H1 (cell line): ENCODE data around the gene BHLHE23. TPM values are rescaled to one million over a fixed set of nuclear protein-coding genes. Genes with fewer than 3 reads are reported as not detected.

ENCODE experiments used
- CTCF ChIA-PET: fragments of 300-600 bp; sonication (Branson Sonifier 250); formaldehyde crosslinking; loops from one replicate; lab custom pipeline; 2021; ENCODE audit not compliant: partially characterized antibody; lab: Charles Lee
- POLR2A ChIA-PET: fragments of 300-600 bp; sonication (Branson Sonifier 250); formaldehyde crosslinking; loops from one replicate; lab custom pipeline; 2021; ENCODE audit warnings: inconsistent platforms; ENCODE audit not compliant: partially characterized antibody; lab: Charles Lee
- DNase-seq, 2 experiments: peaks; one replicate each; pipeline versions ENCODE4 v3.0.0 to v3.0.0-alpha.2; 2010 to 2022; ENCODE audit warnings: low spot score in 2 of 2, low read depth in 1 of 2, mixed read lengths in 1 of 2
- FAIRE-seq: peaks from 2 replicates; lab custom pipeline; 2011; peaks lifted over from hg19 to GRCh38; lab: Jason Lieb, UNC
- H2AFZ ChIP-seq: 2 replicates; pipeline ENCODE4 v1.8.1; 2012; ENCODE audit warnings: low read length, inconsistent platforms
- H2AK5ac ChIP-seq: 2 replicates; pipeline ENCODE4 v1.6.1; 2013; ENCODE audit warnings: low read depth, low read length
- H2BK120ac ChIP-seq: replicated peaks from 2 replicates; pipeline ENCODE3; 2013; ENCODE audit warnings: low read depth, low read length, inconsistent platforms
- H2BK12ac ChIP-seq: 2 replicates; pipeline ENCODE4 v1.6.1; 2013; ENCODE audit warnings: low read depth, low read length
- H2BK15ac ChIP-seq: 2 replicates; pipeline ENCODE4 v1.6.1; 2013; ENCODE audit warnings: low read length
- H2BK20ac ChIP-seq: 2 replicates; pipeline ENCODE4 v1.6.1; 2013; ENCODE audit warnings: low read length
- H2BK5ac ChIP-seq: 2 replicates; pipeline ENCODE4 v1.6.1; 2013; ENCODE audit warnings: low read depth, low read length
- H3K14ac ChIP-seq: 2 replicates; pipeline ENCODE4 v1.6.1; 2013; ENCODE audit warnings: inconsistent platforms; ENCODE audit not compliant: insufficient read length
- H3K18ac ChIP-seq: 2 replicates; pipeline ENCODE4 v1.6.1; 2013; ENCODE audit warnings: low read length; ENCODE audit errors: extremely low read depth
- H3K23ac ChIP-seq: 2 replicates; pipeline ENCODE4 v1.6.1; 2013; ENCODE audit warnings: inconsistent platforms; ENCODE audit not compliant: insufficient read length
- H3K23me2 ChIP-seq: 2 replicates; pipeline ENCODE4 v1.6.1; 2013; ENCODE audit warnings: low read depth, low read length
- H3K27ac ChIP-seq: 2 replicates; pipeline ENCODE4 v1.6.1; 2011; ENCODE audit warnings: low read depth, low read length, inconsistent platforms
- H3K27me3 ChIP-seq, 4 experiments: replicated peaks in 1 of 4; 1 replicate in 1 of 4; 2 replicates in 3 of 4; pipeline versions ENCODE4 v1.6.1 to v1.8.1; 2011 to 2013; ENCODE audit warnings: low read length in 3 of 4, mild to moderate bottlenecking in 3 of 4, inconsistent platforms in 2 of 4, mixed read lengths in 2 of 4, moderate library complexity in 1 of 4; ENCODE audit not compliant: control insufficient read depth in 3 of 4, insufficient read depth in 3 of 4; ENCODE audit errors: extremely low read depth in 1 of 4
- H3K36me3 ChIP-seq, 4 experiments: 2 replicates each; pipeline versions ENCODE4 v1.6.1 to v1.8.1; 2011 to 2013; ENCODE audit warnings: mild to moderate bottlenecking in 4 of 4, low read length in 3 of 4, moderate library complexity in 2 of 4, control low read depth in 1 of 4, inconsistent platforms in 1 of 4; ENCODE audit not compliant: insufficient read depth in 4 of 4, control insufficient read depth in 2 of 4
- H3K4ac ChIP-seq: replicated peaks from 2 replicates; pipeline ENCODE3; 2013; ENCODE audit warnings: low read length, low read depth, mixed read lengths, inconsistent platforms; ENCODE audit not compliant: insufficient read length
- H3K4me1 ChIP-seq, 4 experiments: replicated peaks in 1 of 4; 1 replicate in 1 of 4; 2 replicates in 3 of 4; pipeline versions ENCODE4 v1.6.1 to v1.8.1; 2011 to 2013; ENCODE audit warnings: low read length in 3 of 4, inconsistent platforms in 2 of 4, mixed read lengths in 1 of 4; ENCODE audit not compliant: insufficient read depth in 4 of 4, control insufficient read depth in 3 of 4
- H3K4me2 ChIP-seq, 2 experiments: 2 replicates each; pipeline versions ENCODE4 v1.6.1 to v1.8.1; 2011 to 2013; ENCODE audit warnings: low read depth in 2 of 2, low read length in 2 of 2, control low read depth in 1 of 2, inconsistent platforms in 1 of 2, mild to moderate bottlenecking in 1 of 2; ENCODE audit not compliant: insufficient read depth in 1 of 2
- H3K4me3 ChIP-seq, 4 experiments: fragments of 200-600, 300-600 bp in 1 of 4; sonication (generic), shearing (Covaris generic), sonication (Bioruptor Twin) in 1 of 4; 2 replicates each; pipeline versions ENCODE4 v1.5.1 to v1.8.1; 2011 to 2016; ENCODE audit warnings: low read length in 4 of 4, low read depth in 3 of 4, control low read depth in 2 of 4, inconsistent platforms in 2 of 4, mild to moderate bottlenecking in 2 of 4, mixed read lengths in 1 of 4, moderate library complexity in 1 of 4; ENCODE audit not compliant: insufficient read depth in 2 of 4; ENCODE audit errors: extremely low read depth in 1 of 4
- H3K56ac ChIP-seq: replicated peaks from 2 replicates; pipeline ENCODE3; 2013; ENCODE audit warnings: low read depth, mild to moderate bottlenecking, mixed read lengths, low read length, inconsistent platforms; ENCODE audit not compliant: insufficient read length
- H3K79me1 ChIP-seq: 2 replicates; pipeline ENCODE4 v1.6.1; 2013; ENCODE audit warnings: low read depth, low read length, control low read depth
- H3K79me2 ChIP-seq, 2 experiments: 2 replicates each; pipeline versions ENCODE4 v1.6.1 to v1.8.1; 2012 to 2013; ENCODE audit warnings: low read length in 2 of 2, mild to moderate bottlenecking in 2 of 2, inconsistent platforms in 1 of 2; ENCODE audit not compliant: insufficient read depth in 2 of 2, control insufficient read depth in 1 of 2
- H3K9ac ChIP-seq, 4 experiments: replicated peaks in 1 of 4; 1 replicate in 1 of 4; 2 replicates in 3 of 4; pipeline versions ENCODE4 v1.6.1 to v1.8.1; 2011 to 2013; ENCODE audit warnings: low read depth in 3 of 4, low read length in 3 of 4, control low read depth in 2 of 4, mild to moderate bottlenecking in 2 of 4, moderate library complexity in 2 of 4, inconsistent platforms in 1 of 4; ENCODE audit errors: extremely low read depth in 1 of 4
- H3K9me3 ChIP-seq, 2 experiments: 2 replicates each; pipeline versions ENCODE4 v1.6.1 to v1.8.1; 2012 to 2013; ENCODE audit warnings: mild to moderate bottlenecking in 2 of 2, moderate library complexity in 2 of 2, control low read depth in 1 of 2, inconsistent platforms in 1 of 2, low read depth in 1 of 2, low read length in 1 of 2, mixed read lengths in 1 of 2; ENCODE audit not compliant: insufficient read depth in 2 of 2
- H4K20me1 ChIP-seq, 2 experiments: replicated peaks in 1 of 2; 2 replicates each; pipeline versions ENCODE3 to v1.8.1; 2011 to 2013; ENCODE audit warnings: inconsistent platforms in 2 of 2, low read length in 2 of 2, mild to moderate bottlenecking in 1 of 2; ENCODE audit not compliant: insufficient read depth in 2 of 2, control insufficient read depth in 1 of 2
- H4K5ac ChIP-seq: 2 replicates; pipeline ENCODE4 v1.6.1; 2013; ENCODE audit warnings: low read length, low read depth, mixed read lengths, inconsistent platforms; ENCODE audit not compliant: insufficient read length
- H4K8ac ChIP-seq: 2 replicates; pipeline ENCODE4 v1.8.0; 2013; ENCODE audit warnings: mild to moderate bottlenecking, moderate library complexity, low read length, inconsistent platforms; ENCODE audit not compliant: insufficient read depth; ENCODE audit errors: extremely low read depth
- H4K91ac ChIP-seq: replicated peaks from 2 replicates; pipeline ENCODE3; 2013; ENCODE audit warnings: low read length, mixed read lengths, inconsistent platforms; ENCODE audit not compliant: insufficient read length
- BACH1 ChIP-seq: IDR thresholded peaks from 2 replicates; pipeline ENCODE4 v1.6.1; 2012; ENCODE audit warnings: low read length, improper control_type of control experiment
- CEBPB ChIP-seq: IDR thresholded peaks from 2 replicates; pipeline ENCODE4 v1.6.1; 2012; ENCODE audit warnings: low read depth, low read length
- CHD1 ChIP-seq: IDR thresholded peaks from 2 replicates; pipeline ENCODE4 v1.6.1; 2012; ENCODE audit warnings: low read depth, low read length, improper control_type of control experiment
- FOSL1 ChIP-seq: IDR thresholded peaks from 2 replicates; pipeline ENCODE4 v1.6.1; 2011; ENCODE audit warnings: mild to moderate bottlenecking, low read depth, low read length, moderate library complexity; ENCODE audit not compliant: insufficient read depth
- SIN3A ChIP-seq, 2 experiments: IDR thresholded peaks in 1 of 2; conservative IDR thresholded peaks in 1 of 2; 2 replicates each; pipeline ENCODE4 v1.6.1; 2011 to 2012; ENCODE audit warnings: low read length in 2 of 2, improper control_type of control experiment in 1 of 2, low read depth in 1 of 2, mild to moderate bottlenecking in 1 of 2
- SIRT6 ChIP-seq: IDR thresholded peaks from one replicate; pipeline ENCODE4 v1.7.1; 2012; ENCODE audit warnings: low read length, inconsistent platforms
- TAF7 ChIP-seq: optimal IDR thresholded peaks from 2 replicates; pipeline ENCODE3; 2011; ENCODE audit warnings: low read depth, mild to moderate bottlenecking, inconsistent platforms, low read length, moderate library complexity, borderline replicate concordance
- WGBS, 2 experiments: shearing (Covaris generic) in 1 of 2; methylation state at CpG; one replicate each; pipeline versions ENCODE4 v1.1.6 to v1.1.7; 2013 to 2015; ENCODE audit warnings: low lambda C conversion rate in 2 of 2, mixed read lengths in 2 of 2, inconsistent platforms in 1 of 2, low coverage in 1 of 2, missing lambda C conversion rate in 1 of 2; ENCODE audit not compliant: insufficient replicate concordance in 2 of 2, insufficient coverage in 1 of 2, insufficient read length in 1 of 2; ENCODE audit errors: extremely low coverage in 1 of 2, missing lambda C conversion rate in 1 of 2; 5-methylcytosine and 5-hydroxymethylcytosine counted together
- polyA plus RNA-seq, 7 experiments: library from polyadenylated mRNA; depleted of rRNA in 3 of 7; stranded (reverse) in 5 of 7; unstranded in 2 of 7; fragments of >200 nt in 5 of 7; fragments of 200-250 nt in 2 of 7; gene quantifications; 1 replicate in 5 of 7; 2 replicates in 1 of 7; 4 replicates in 1 of 7; pipeline versions ENCODE4 v1.2.1 to v1.2.3, GENCODE V29; 2011 to 2013; ENCODE audit warnings: missing spikeins in 2 of 7, mixed read lengths in 2 of 7
- total RNA-seq: library from RNA; stranded (reverse); fragmentation: NEBNext Ultra II Directional; extraction: Animal tissue kit (Norgen Biotek cat#: 25700); gene quantifications from 2 replicates; pipeline ENCODE4 v1.2.1, GENCODE V29; 2021
- TF ChIP-seq, protein P1 (sequence below): IDR thresholded peaks from 2 replicates; pipeline ENCODE4 v1.6.1; 2012; ENCODE audit warnings: inconsistent platforms

BHLHE23 gene
- total and polyA plus RNA-seq, 2 of the 8 experiments (the other 6 are each of a cell fraction or from before 2014, with no cell fraction given) = 0.47 TPM; not detected in 1

DNA sequence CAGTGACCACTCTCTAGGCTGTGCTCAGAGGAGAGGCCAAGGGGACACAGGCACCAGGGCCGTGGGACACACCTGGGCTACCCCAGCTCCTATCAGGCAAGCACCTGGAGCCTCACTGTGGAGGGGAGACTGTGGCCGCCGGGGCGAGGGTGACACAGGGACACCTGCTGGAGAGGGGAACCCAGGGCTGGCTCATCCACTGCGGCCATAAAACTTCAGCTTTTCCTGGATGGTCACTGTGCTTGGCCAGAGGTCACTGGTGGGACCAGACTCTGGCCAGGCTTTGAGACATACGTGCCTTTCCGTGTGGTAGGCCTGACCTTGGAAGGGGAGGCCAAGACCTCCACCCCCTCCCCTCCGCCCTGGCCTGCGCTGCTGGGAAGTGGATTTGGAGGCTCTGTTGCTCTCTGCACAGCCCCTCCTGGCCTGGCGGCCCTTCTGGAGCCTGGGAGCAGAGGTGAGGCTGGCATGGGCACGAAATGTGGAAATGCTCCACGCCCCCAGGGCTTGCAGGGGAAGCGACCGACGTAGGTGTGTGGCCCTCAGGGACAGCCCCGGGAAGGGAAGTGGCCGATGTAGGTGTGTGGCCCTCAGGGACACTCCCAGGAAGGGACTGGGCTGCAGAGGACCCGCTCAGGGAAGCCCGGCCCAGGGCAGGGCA lies 42.9 kb upstream of the BHLHE23 start:
- peaks cover 6 to 19% of the 10 kb centered on the region in 2 experiments; a peak in 1 of 4 replicates for H3K9me3 ChIP-seq
- no peak overlapping the region for H4K8ac ChIP-seq
- FAIRE-seq = no peak
- no peaks in the 10 kb centered on the region for H4K20me1 ChIP-seq
- no peaks in the 10 kb centered on the region for H3K36me3 ChIP-seq
- no peaks in the 10 kb centered on the region for H3K23me2 ChIP-seq
- no peak overlapping the region for H2BK12ac ChIP-seq
- H3K27me3 ChIP-seq = no peaks in the 10 kb centered on the region
- no peak overlapping the region for H3K4me3 ChIP-seq
- H3K9ac ChIP-seq = no peak overlapping the region
- H3K4me2 ChIP-seq = no peak overlapping the region
- no peak overlapping the region for H3K23ac ChIP-seq
- no peak overlapping the region for H3K27ac ChIP-seq
- no peak overlapping the region for H2BK120ac ChIP-seq
- H3K79me1 ChIP-seq = no peaks in the 10 kb centered on the region
- no peak overlapping the region for H4K5ac ChIP-seq
- no peak overlapping the region for H3K56ac ChIP-seq
- no peak overlapping the region for H3K14ac ChIP-seq
- 93% methylated on average over 15 of the region's 19 CpGs; no CpG with 5 or more reads in 1 of the 2 experiments for WGBS, 2 experiments
- H2AK5ac ChIP-seq = no peak overlapping the region
- H2BK15ac ChIP-seq = no peak overlapping the region
- no peak overlapping the region for H3K18ac ChIP-seq
- ChIA-PET CTCF (no interaction called here), POLR2A (no interaction called here)
- H2BK5ac ChIP-seq = no peak overlapping the region
- no peak overlapping the region for H2BK20ac ChIP-seq
- H4K91ac ChIP-seq = no peak overlapping the region
- no peaks in the 10 kb centered on the region for H3K79me2 ChIP-seq
- DNase-seq = no peak
- H3K4me1 ChIP-seq = no peaks in the 10 kb centered on the region
- H3K4ac ChIP-seq = no peak overlapping the region
- TF ChIP-seq CHD1 (no peak), SIRT6 (no peak), CEBPB (no peak), BACH1 (no peak), FOSL1 (no peak), SIN3A (conservative IDR thresholded peaks at IDR 0.05 in 1 of 2, IDR thresholded peaks at IDR 0.05 in 1 of 2; ENCODE audit: low read depth in 1 of 2, low read length in 2 of 2) (no peak), TAF7 (no peak)
- TF ChIP-seq, protein P1, sequence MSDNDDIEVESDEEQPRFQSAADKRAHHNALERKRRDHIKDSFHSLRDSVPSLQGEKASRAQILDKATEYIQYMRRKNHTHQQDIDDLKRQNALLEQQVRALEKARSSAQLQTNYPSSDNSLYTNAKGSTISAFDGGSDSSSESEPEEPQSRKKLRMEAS = no peak
- H2AFZ ChIP-seq = no peak overlapping the region
